ENCODE measurements around the gene PCP2.

PCP2 gene

GRCh38 chr19:7624810-7625209 is 8.7 kb downstream of the PCP2 start:
- peaks cover 25% of the 10 kb centered on the region for H3K36me3 Mint-ChIP-seq (ENCODE audit: low read depth)
- H3K4me1 Mint-ChIP-seq, result peaks cover 16% of the 10 kb centered on the region
- no peak overlapping the region for H3K4me3 Mint-ChIP-seq
- no peak for TF ChIP-seq CTCF (IDR thresholded peaks at IDR 0.05; ENCODE audit: unreplicated experiment in 3 of 3)
- H3K27ac Mint-ChIP-seq, result no peak overlapping the region
- no peaks in the 10 kb centered on the region for H3K9me3 Mint-ChIP-seq
- no peaks in the 10 kb centered on the region for H3K27me3 Mint-ChIP-seq (ENCODE audit: low read depth)

GRCh38 chr19:7623725-7624603 is 9.6 kb downstream of the PCP2 start:
- Mint-ChIP-seq H3K9me3 (no peaks in the 10 kb centered on the region), H3K36me3 (ENCODE audit: low read depth) (peaks cover 21% of the 10 kb centered on the region), H3K4me1 (peaks cover 8% of the 10 kb centered on the region), H3K27me3 (ENCODE audit: low read depth) (no peaks in the 10 kb centered on the region), H3K4me3 (no peak overlapping the region), H3K27ac (no peak overlapping the region)
- TF ChIP-seq CTCF (IDR thresholded peaks at IDR 0.05; ENCODE audit: unreplicated experiment in 3 of 3), result no peak

GRCh38 chr19:7622933-7623685 is 10.4 kb downstream of the PCP2 start:
- TF ChIP-seq CTCF (IDR thresholded peaks at IDR 0.05; ENCODE audit: unreplicated experiment in 3 of 3), result no peak
- H3K4me3 Mint-ChIP-seq, result no peak overlapping the region
- H3K4me1 Mint-ChIP-seq, result no peaks in the 10 kb centered on the region
- H3K27ac Mint-ChIP-seq, result no peak overlapping the region
- H3K36me3 Mint-ChIP-seq (ENCODE audit: low read depth), result peaks cover 29% of the 10 kb centered on the region
- no peaks in the 10 kb centered on the region for H3K9me3 Mint-ChIP-seq
- no peaks in the 10 kb centered on the region for H3K27me3 Mint-ChIP-seq (ENCODE audit: low read depth)

GRCh38 chr19:7620442-7621412 is 12.8 kb downstream of the PCP2 start:
- no peak overlapping the region for H3K27ac Mint-ChIP-seq
- H3K27me3 Mint-ChIP-seq (ENCODE audit: low read depth), result no peaks in the 10 kb centered on the region
- H3K4me1 Mint-ChIP-seq, result no peaks in the 10 kb centered on the region
- H3K36me3 Mint-ChIP-seq (ENCODE audit: low read depth), result peaks cover 26% of the 10 kb centered on the region
- H3K4me3 Mint-ChIP-seq, result no peak overlapping the region
- TF ChIP-seq CTCF (IDR thresholded peaks at IDR 0.05; ENCODE audit: unreplicated experiment in 3 of 3), result no peak
- H3K9me3 Mint-ChIP-seq, result no peaks in the 10 kb centered on the region

- Mint-ChIP-seq H3K4me3 (no peak overlapping the region), H3K36me3 (ENCODE audit: low read depth) (peaks cover 26% of the 10 kb centered on the region), H3K27me3 (ENCODE audit: low read depth) (no peaks in the 10 kb centered on the region), H3K27ac (no peak overlapping the region), H3K9me3 (no peaks in the 10 kb centered on the region), H3K4me1 (no peaks in the 10 kb centered on the region)
- TF ChIP-seq CTCF (IDR thresholded peaks at IDR 0.05; ENCODE audit: unreplicated experiment in 3 of 3), result no peak
These were observed 13.7 kb downstream of the PCP2 start for GRCh38 chr19:7619671-7620441.

Measured in nephron (organoid).